IMR-90 (cell line): ENCODE measurements around the gene ESRRG.
"Not testable (repeated sequence)": the region's sequence is repeated elsewhere in the genome, so short reads cannot be mapped to it uniquely, and the experiment has no call there.

Source experiments
- BHLHE40 ChIP-seq: fragments of 150-350 bp; IDR thresholded peaks from 2 replicates; pipeline ENCODE4 v1.6.1; 2016; ENCODE audit warnings: mild to moderate bottlenecking, low read depth, low read length
- MAZ ChIP-seq: IDR thresholded peaks from 2 replicates; pipeline ENCODE4 v1.6.1; 2012; ENCODE audit warnings: low read depth, mild to moderate bottlenecking, low read length, improper control_type of control experiment, moderate library complexity, borderline replicate concordance
- MXI1 ChIP-seq: IDR thresholded peaks from 2 replicates; pipeline ENCODE4 v1.6.1; 2012; ENCODE audit warnings: low read depth, mild to moderate bottlenecking, low read length, moderate library complexity, borderline replicate concordance
- POLR2A ChIP-seq: IDR thresholded peaks from 2 replicates; pipeline ENCODE4 v1.6.1; 2012; ENCODE audit warnings: mild to moderate bottlenecking, low read depth, low read length
- RAD21 ChIP-seq: IDR thresholded peaks from 2 replicates; pipeline ENCODE4 v1.6.1; 2012; ENCODE audit warnings: low read length, improper control_type of control experiment
- RFX5 ChIP-seq: IDR thresholded peaks from 2 replicates; pipeline ENCODE4 v1.8.0; 2012; ENCODE audit warnings: low read depth, mild to moderate bottlenecking, low read length, moderate library complexity
- TF ChIP-seq, protein P1 (sequence below): conservative IDR thresholded peaks from 2 replicates; pipeline ENCODE4 v1.5.1; 2012; ENCODE audit warnings: mild to moderate bottlenecking, low read depth, low read length, improper control_type of control experiment
- TF ChIP-seq, protein P2 (sequence below): fragments of 150-350 bp; IDR thresholded peaks from 2 replicates; pipeline ENCODE4 v1.6.1; 2017; ENCODE audit warnings: mild to moderate bottlenecking, antibody characterized with exemption, low read length, low read depth

DNA sequence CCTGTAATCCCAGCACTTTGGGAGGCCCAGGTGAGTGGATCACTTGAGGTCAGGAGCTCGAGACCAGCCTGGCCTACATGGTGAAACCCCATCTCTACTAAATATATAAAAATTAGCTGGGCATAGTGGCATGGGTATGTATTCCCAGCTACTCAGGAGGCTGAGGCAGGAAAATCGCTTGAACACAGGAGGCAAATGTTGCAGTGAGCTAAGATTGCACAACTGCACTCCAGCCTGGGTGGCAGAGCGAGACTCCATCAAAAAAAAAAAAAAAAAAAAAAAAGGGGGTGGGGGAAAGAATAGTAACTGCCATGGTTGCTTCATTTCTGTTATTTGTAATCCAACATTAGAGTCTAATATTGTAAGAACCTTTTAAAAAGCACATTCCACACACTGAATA is 193.4 kb downstream of the ESRRG start:
- not testable (repeated sequence) for TF ChIP-seq MAZ, POLR2A, MXI1, BHLHE40, RAD21, RFX5
- TF ChIP-seq, protein P1, sequence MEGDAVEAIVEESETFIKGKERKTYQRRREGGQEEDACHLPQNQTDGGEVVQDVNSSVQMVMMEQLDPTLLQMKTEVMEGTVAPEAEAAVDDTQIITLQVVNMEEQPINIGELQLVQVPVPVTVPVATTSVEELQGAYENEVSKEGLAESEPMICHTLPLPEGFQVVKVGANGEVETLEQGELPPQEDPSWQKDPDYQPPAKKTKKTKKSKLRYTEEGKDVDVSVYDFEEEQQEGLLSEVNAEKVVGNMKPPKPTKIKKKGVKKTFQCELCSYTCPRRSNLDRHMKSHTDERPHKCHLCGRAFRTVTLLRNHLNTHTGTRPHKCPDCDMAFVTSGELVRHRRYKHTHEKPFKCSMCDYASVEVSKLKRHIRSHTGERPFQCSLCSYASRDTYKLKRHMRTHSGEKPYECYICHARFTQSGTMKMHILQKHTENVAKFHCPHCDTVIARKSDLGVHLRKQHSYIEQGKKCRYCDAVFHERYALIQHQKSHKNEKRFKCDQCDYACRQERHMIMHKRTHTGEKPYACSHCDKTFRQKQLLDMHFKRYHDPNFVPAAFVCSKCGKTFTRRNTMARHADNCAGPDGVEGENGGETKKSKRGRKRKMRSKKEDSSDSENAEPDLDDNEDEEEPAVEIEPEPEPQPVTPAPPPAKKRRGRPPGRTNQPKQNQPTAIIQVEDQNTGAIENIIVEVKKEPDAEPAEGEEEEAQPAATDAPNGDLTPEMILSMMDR, result not testable (repeated sequence)
- TF ChIP-seq, protein P2, sequence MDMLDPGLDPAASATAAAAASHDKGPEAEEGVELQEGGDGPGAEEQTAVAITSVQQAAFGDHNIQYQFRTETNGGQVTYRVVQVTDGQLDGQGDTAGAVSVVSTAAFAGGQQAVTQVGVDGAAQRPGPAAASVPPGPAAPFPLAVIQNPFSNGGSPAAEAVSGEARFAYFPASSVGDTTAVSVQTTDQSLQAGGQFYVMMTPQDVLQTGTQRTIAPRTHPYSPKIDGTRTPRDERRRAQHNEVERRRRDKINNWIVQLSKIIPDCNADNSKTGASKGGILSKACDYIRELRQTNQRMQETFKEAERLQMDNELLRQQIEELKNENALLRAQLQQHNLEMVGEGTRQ, result not testable (repeated sequence)
